ENCODE results near the gene MFN2. TPM values are rescaled to one million over a fixed set of nuclear protein-coding genes. Genes with fewer than 3 reads are reported as not detected.

Gene MFN2
- total and polyA plus RNA-seq, 9 of the 15 experiments (the other 6 are each of a cell fraction or from before 2014, with no cell fraction given), result 10.5 to 158 (median 87.1) TPM

DNA sequence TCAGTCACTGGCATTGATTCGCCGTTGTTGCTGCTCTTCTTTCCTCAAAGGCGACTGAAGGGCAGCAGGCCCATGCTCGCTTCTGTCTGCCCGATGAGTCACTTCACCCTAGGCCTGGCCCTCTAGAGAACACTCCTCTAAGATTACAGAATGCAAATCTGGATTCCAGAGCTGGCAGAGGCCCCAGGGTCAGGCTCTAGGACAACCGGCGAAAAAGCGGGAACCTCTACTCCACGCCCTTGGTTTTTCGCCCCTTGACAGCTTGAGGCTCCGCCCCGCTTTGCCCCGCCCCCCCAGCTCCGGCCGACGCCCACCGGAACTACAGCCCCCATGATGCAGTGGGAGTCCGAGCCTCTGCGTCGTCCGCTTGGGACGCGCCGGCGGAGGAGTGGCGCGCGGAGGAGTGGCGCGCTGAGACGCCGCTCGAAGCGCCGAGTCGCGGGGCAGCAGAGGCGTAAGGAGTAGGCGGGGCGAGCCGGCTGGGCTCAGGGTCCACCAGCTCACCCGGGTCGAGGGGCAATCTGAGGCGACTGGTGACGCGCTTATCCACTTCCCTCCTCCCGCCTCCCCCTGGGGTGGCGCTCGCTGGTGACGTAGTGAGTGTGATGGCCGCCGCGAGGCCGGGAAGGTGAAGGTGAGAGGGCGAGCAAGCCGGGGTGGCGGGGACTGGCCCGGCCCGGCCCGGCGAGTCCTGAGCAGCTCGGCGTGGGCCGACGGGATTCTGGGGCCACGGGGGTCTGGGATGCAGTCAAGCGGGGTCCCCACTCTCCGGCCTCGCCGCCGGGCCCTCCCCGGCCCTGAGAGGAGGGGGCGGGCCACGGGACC lies at the start of gene MFN2 (continued):
- TF ChIP-seq HSF4 (CRISPR knock-in tag; IDR thresholded peaks at IDR 0.05; ENCODE audit: borderline replicate concordance), result no peak
- no peak for TF ChIP-seq ZNF184 (CRISPR knock-in tag; IDR thresholded peaks at IDR 0.05)
- no peak for TF ChIP-seq MEF2D (tag; conservative IDR thresholded peaks at IDR 0.05; ENCODE audit: low read depth)
- TF ChIP-seq MECOM (CRISPR knock-in tag; IDR thresholded peaks at IDR 0.05), result no peak
- no peak for TF ChIP-seq PHB (CRISPR knock-in tag; IDR thresholded peaks at IDR 0.05)
- TF ChIP-seq NFIX (CRISPR knock-in tag; IDR thresholded peaks at IDR 0.05; ENCODE audit: low read depth), result no peak
- TF ChIP-seq ZNF79 (CRISPR knock-in tag; IDR thresholded peaks at IDR 0.05; ENCODE audit: low read depth), result no peak
- no peak for TF ChIP-seq MAFG (tag; conservative IDR thresholded peaks at IDR 0.05)
- TF ChIP-seq KDM5B (IDR thresholded peaks at IDR 0.05; ENCODE audit: insufficient replicate concordance, low read depth, low read length), result peak; percentile 70
- peak; percentile 94 for TF ChIP-seq ZFX (CRISPR knock-in tag; IDR thresholded peaks at IDR 0.05)
- TF ChIP-seq ZNF507 (tag; conservative IDR thresholded peaks at IDR 0.05), result no peak
- TF ChIP-seq, protein P1, sequence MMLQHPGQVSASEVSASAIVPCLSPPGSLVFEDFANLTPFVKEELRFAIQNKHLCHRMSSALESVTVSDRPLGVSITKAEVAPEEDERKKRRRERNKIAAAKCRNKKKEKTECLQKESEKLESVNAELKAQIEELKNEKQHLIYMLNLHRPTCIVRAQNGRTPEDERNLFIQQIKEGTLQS (IDR thresholded peaks at IDR 0.05), result peak; percentile 88
- TF ChIP-seq, protein P1 (CRISPR knock-in tag; conservative IDR thresholded peaks at IDR 0.05), result peak; percentile 65; the same call in 1 of the 2 replicates
- TF ChIP-seq, protein P2, sequence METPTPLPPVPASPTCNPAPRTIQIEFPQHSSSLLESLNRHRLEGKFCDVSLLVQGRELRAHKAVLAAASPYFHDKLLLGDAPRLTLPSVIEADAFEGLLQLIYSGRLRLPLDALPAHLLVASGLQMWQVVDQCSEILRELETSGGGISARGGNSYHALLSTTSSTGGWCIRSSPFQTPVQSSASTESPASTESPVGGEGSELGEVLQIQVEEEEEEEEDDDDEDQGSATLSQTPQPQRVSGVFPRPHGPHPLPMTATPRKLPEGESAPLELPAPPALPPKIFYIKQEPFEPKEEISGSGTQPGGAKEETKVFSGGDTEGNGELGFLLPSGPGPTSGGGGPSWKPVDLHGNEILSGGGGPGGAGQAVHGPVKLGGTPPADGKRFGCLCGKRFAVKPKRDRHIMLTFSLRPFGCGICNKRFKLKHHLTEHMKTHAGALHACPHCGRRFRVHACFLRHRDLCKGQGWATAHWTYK (CRISPR knock-in tag; IDR thresholded peaks at IDR 0.05), result no peak; the same call in 1 of the 2 replicates
- TF ChIP-seq ZNF561 (CRISPR knock-in tag; conservative IDR thresholded peaks at IDR 0.05), result no peak
- TF ChIP-seq CEBPB (tag; IDR thresholded peaks at IDR 0.05), result no peak
- TF ChIP-seq, protein P3, sequence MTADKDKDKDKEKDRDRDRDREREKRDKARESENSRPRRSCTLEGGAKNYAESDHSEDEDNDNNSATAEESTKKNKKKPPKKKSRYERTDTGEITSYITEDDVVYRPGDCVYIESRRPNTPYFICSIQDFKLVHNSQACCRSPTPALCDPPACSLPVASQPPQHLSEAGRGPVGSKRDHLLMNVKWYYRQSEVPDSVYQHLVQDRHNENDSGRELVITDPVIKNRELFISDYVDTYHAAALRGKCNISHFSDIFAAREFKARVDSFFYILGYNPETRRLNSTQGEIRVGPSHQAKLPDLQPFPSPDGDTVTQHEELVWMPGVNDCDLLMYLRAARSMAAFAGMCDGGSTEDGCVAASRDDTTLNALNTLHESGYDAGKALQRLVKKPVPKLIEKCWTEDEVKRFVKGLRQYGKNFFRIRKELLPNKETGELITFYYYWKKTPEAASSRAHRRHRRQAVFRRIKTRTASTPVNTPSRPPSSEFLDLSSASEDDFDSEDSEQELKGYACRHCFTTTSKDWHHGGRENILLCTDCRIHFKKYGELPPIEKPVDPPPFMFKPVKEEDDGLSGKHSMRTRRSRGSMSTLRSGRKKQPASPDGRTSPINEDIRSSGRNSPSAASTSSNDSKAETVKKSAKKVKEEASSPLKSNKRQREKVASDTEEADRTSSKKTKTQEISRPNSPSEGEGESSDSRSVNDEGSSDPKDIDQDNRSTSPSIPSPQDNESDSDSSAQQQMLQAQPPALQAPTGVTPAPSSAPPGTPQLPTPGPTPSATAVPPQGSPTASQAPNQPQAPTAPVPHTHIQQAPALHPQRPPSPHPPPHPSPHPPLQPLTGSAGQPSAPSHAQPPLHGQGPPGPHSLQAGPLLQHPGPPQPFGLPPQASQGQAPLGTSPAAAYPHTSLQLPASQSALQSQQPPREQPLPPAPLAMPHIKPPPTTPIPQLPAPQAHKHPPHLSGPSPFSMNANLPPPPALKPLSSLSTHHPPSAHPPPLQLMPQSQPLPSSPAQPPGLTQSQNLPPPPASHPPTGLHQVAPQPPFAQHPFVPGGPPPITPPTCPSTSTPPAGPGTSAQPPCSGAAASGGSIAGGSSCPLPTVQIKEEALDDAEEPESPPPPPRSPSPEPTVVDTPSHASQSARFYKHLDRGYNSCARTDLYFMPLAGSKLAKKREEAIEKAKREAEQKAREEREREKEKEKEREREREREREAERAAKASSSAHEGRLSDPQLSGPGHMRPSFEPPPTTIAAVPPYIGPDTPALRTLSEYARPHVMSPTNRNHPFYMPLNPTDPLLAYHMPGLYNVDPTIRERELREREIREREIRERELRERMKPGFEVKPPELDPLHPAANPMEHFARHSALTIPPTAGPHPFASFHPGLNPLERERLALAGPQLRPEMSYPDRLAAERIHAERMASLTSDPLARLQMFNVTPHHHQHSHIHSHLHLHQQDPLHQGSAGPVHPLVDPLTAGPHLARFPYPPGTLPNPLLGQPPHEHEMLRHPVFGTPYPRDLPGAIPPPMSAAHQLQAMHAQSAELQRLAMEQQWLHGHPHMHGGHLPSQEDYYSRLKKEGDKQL (CRISPR knock-in tag; IDR thresholded peaks at IDR 0.05; ENCODE audit: borderline replicate concordance), result no peak
- TF ChIP-seq NR3C1 (CRISPR knock-in tag; IDR thresholded peaks at IDR 0.05), result peak; percentile 75; the same call in 1 of the 2 replicates
- TF ChIP-seq ETV1 (tag; conservative IDR thresholded peaks at IDR 0.05; ENCODE audit: low read depth), result 0 out of 2 replicates have a peak, but pooled peaks have one; percentile 34
- TF ChIP-seq DNMT1 (IDR thresholded peaks at IDR 0.05), result no peak
